ENCODE data around the gene TRIM2.

DNA sequence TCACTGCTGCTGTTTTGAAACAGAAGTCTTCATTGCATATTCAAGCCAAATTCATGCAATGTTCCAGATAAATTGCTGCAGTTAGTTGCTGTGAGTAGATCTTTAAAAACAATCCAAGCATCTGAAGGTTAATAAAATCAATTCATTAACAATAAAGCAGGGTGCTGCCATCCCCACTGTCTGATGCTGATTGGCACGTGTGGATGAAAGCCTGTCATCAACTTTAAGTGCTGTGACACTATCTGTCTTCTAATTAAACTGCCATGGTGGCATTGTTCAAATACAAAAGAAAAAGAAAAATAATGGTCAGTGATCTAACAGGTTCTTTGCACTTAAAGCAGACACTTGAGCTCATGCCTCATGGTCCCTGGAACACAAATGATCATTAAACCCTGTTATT, 77.2 kb downstream of the TRIM2 start:
- TF ChIP-seq POLR2A (IDR thresholded peaks at IDR 0.05), result no peak
- TF ChIP-seq, protein P1, sequence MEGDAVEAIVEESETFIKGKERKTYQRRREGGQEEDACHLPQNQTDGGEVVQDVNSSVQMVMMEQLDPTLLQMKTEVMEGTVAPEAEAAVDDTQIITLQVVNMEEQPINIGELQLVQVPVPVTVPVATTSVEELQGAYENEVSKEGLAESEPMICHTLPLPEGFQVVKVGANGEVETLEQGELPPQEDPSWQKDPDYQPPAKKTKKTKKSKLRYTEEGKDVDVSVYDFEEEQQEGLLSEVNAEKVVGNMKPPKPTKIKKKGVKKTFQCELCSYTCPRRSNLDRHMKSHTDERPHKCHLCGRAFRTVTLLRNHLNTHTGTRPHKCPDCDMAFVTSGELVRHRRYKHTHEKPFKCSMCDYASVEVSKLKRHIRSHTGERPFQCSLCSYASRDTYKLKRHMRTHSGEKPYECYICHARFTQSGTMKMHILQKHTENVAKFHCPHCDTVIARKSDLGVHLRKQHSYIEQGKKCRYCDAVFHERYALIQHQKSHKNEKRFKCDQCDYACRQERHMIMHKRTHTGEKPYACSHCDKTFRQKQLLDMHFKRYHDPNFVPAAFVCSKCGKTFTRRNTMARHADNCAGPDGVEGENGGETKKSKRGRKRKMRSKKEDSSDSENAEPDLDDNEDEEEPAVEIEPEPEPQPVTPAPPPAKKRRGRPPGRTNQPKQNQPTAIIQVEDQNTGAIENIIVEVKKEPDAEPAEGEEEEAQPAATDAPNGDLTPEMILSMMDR (IDR thresholded peaks at IDR 0.05), result no peak
